HepG2 (cell line): ENCODE results near the gene ACBD7. TPM values are rescaled to one million over a fixed set of nuclear protein-coding genes. Genes with fewer than 3 reads are reported as not detected.

ENCODE experiments used
- ATF6 ChIP-seq: sonication (generic); formaldehyde crosslinking; conservative IDR thresholded peaks from 2 replicates; pipeline ENCODE4 v1.4.0; 2020; ENCODE audit warnings: missing genetic modification reagents
- CENPT ChIP-seq: sonication (generic); formaldehyde crosslinking; IDR thresholded peaks from 2 replicates; pipeline ENCODE4 v1.8.0; 2022; ENCODE audit warnings: low read depth, mild to moderate bottlenecking, moderate library complexity, missing genetic modification reagents
- CHD2 ChIP-seq: IDR thresholded peaks from 2 replicates; pipeline ENCODE4 v1.6.1; 2011; ENCODE audit warnings: low read depth, low read length, improper control_type of control experiment
- DBP ChIP-seq: sonication (generic); formaldehyde crosslinking; IDR thresholded peaks from 2 replicates; pipeline ENCODE4 v1.4.0; 2020; ENCODE audit warnings: missing genetic modification reagents; ENCODE audit errors: not compliant biosample characterization
- EED ChIP-seq: sonication (generic); formaldehyde crosslinking; IDR thresholded peaks from 2 replicates; pipeline ENCODE4 v1.5.0; 2020; ENCODE audit warnings: mild to moderate bottlenecking, missing genetic modification reagents
- HOXD1 ChIP-seq: sonication (generic); formaldehyde crosslinking; IDR thresholded peaks from 2 replicates; pipeline ENCODE4 v1.5.0; 2020; ENCODE audit warnings: missing genetic modification reagents
- MEIS1 ChIP-seq: sonication (generic); formaldehyde crosslinking; IDR thresholded peaks from 2 replicates; pipeline ENCODE4 v1.9.0; 2021; ENCODE audit warnings: mild to moderate bottlenecking, missing genetic modification reagents, moderate library complexity, borderline replicate concordance
- PAF1 ChIP-seq: IDR thresholded peaks from 2 replicates; pipeline ENCODE4 v1.6.1; 2016; ENCODE audit warnings: missing genetic modification reagents, missing compliant biosample characterization
- TAF1 ChIP-seq: sonication (generic); formaldehyde crosslinking; IDR thresholded peaks from 2 replicates; pipeline ENCODE4 v1.4.0; 2020; ENCODE audit warnings: missing genetic modification reagents
- TBL1XR1 ChIP-seq: fragments of 150-350 bp; IDR thresholded peaks from 2 replicates; pipeline ENCODE4 v1.6.1; 2014; ENCODE audit warnings: borderline replicate concordance, low read length; ENCODE audit not compliant: partially characterized antibody
- ZC3H13 ChIP-seq: sonication (generic); formaldehyde crosslinking; IDR thresholded peaks from 2 replicates; pipeline ENCODE4 v1.8.1; 2023; ENCODE audit warnings: mild to moderate bottlenecking, missing genetic modification reagents, moderate library complexity
- ZFP82 ChIP-seq: sonication (generic); formaldehyde crosslinking; IDR thresholded peaks from 2 replicates; pipeline ENCODE4 v1.5.1; 2020; ENCODE audit warnings: mild to moderate bottlenecking, missing genetic modification reagents, borderline replicate concordance
- ZKSCAN1 ChIP-seq: fragments of 150-350 bp; IDR thresholded peaks from 2 replicates; pipeline ENCODE4 v1.6.1; 2014; ENCODE audit warnings: low read length
- ZNF124 ChIP-seq: sonication (generic); formaldehyde crosslinking; IDR thresholded peaks from 2 replicates; pipeline ENCODE4 v1.4.0; 2020; ENCODE audit warnings: missing genetic modification reagents
- ZNF251 ChIP-seq: sonication (generic); formaldehyde crosslinking; IDR thresholded peaks from 2 replicates; pipeline ENCODE4 v1.9.0; 2021; ENCODE audit warnings: mild to moderate bottlenecking, missing genetic modification reagents
- ZNF280B ChIP-seq: sonication (generic); formaldehyde crosslinking; IDR thresholded peaks from 2 replicates; pipeline ENCODE4 v1.5.0; 2020; ENCODE audit warnings: missing genetic modification reagents, mild to moderate bottlenecking, borderline replicate concordance
- ZNF362 ChIP-seq: sonication (generic); formaldehyde crosslinking; IDR thresholded peaks from 2 replicates; pipeline ENCODE4 v1.4.0; 2020; ENCODE audit warnings: missing genetic modification reagents, mild to moderate bottlenecking, borderline replicate concordance
- ZNF652 ChIP-seq: IDR thresholded peaks from 2 replicates; pipeline ENCODE4 v1.6.1; 2016; ENCODE audit warnings: low read depth, borderline replicate concordance
- ZNF713 ChIP-seq: sonication (generic); formaldehyde crosslinking; IDR thresholded peaks from 2 replicates; pipeline ENCODE4 v1.4.0; 2020; ENCODE audit warnings: mild to moderate bottlenecking, missing genetic modification reagents
- ZNF746 ChIP-seq: sonication (generic); formaldehyde crosslinking; IDR thresholded peaks from 2 replicates; pipeline ENCODE4 v1.8.0; 2022; ENCODE audit warnings: mild to moderate bottlenecking, missing genetic modification reagents
- ZSCAN30 ChIP-seq: sonication (generic); formaldehyde crosslinking; IDR thresholded peaks from 2 replicates; pipeline ENCODE4 v1.5.0; 2020; ENCODE audit warnings: mild to moderate bottlenecking, missing genetic modification reagents
- ZSCAN5A ChIP-seq: sonication (generic); formaldehyde crosslinking; IDR thresholded peaks from 2 replicates; pipeline ENCODE4 v1.8.0; 2022; ENCODE audit warnings: mild to moderate bottlenecking, missing genetic modification reagents, borderline replicate concordance
- polyA plus RNA-seq, 8 experiments: library from polyadenylated mRNA; depleted of rRNA in 3 of 8; stranded (reverse) in 7 of 8; unstranded in 1 of 8; fragments of >200 nt; fragmentation: Illumina TruSeq in 4 of 8; extraction: Trizol in 4 of 8; gene quantifications; 2 replicates each; pipeline versions ENCODE4 v1.2.1 to v1.2.3, GENCODE V29; 2011 to 2016; ENCODE audit warnings: low read depth in 4 of 8, missing spikeins in 1 of 8, mixed read lengths in 1 of 8; ENCODE audit not compliant: insufficient read depth in 1 of 8
- total RNA-seq, 5 experiments: library from RNA; depleted of rRNA; stranded (reverse); fragments of >200 nt; fragmentation: Illumina TruSeq; extraction: Trizol; gene quantifications; 2 replicates each; pipeline ENCODE4 v1.2.3, GENCODE V29; 2016; ENCODE audit warnings: low read depth in 1 of 5

Gene ACBD7
- total and polyA plus RNA-seq, 2 of the 13 experiments (the other 11 are each of a cell fraction or from before 2014, with no cell fraction given), result 1.4 to 2.6 TPM

- TF ChIP-seq ZNF251 (CRISPR knock-in tag) (no peak), TBL1XR1 (no peak), MEIS1 (CRISPR knock-in tag) (peak; percentile 84; the same call in 1 of the 2 replicates), PAF1 (no peak), ZSCAN30 (CRISPR knock-in tag) (peak; percentile 36), ZKSCAN1 (no peak), ZSCAN5A (CRISPR knock-in tag) (0 out of 2 replicates have a peak, but pooled peaks have one; percentile 85), ZNF124 (CRISPR knock-in tag) (peak; percentile 56; the same call in 1 of the 2 replicates), ATF6 (CRISPR knock-in tag) (no peak), ZNF362 (CRISPR knock-in tag) (no peak; the same call in 1 of the 2 replicates), ZFP82 (no peak), EED (CRISPR knock-in tag) (peak; percentile 87), DBP (CRISPR knock-in tag) (no peak), ZC3H13 (peak; percentile 84), ZNF652 (CRISPR knock-in tag) (no peak), HOXD1 (CRISPR knock-in tag) (no peak; the same call in 1 of the 2 replicates), ZNF746 (no peak), ZNF713 (CRISPR knock-in tag) (peak; percentile 94; the same call in 1 of the 2 replicates), CHD2 (peak; percentile 92), TAF1 (peak; percentile 96), CENPT (CRISPR knock-in tag) (peak; percentile 43; the same call in 1 of the 2 replicates), ZNF280B (peak; percentile 88; the same call in 1 of the 2 replicates)
Measured at GRCh38 chr10:15097011-15097812, 8.6 kb upstream of the ACBD7 start, which contains the start of gene RPP38 (continued).
